H1 (cell line): ENCODE measurements around the gene APOC4. TPM values are rescaled to one million over a fixed set of nuclear protein-coding genes. Genes with fewer than 3 reads are reported as not detected.

Source experiments
- CTCF ChIA-PET: fragments of 300-600 bp; sonication (Branson Sonifier 250); formaldehyde crosslinking; loops from one replicate; lab custom pipeline; 2021; ENCODE audit not compliant: partially characterized antibody; lab: Charles Lee
- POLR2A ChIA-PET: fragments of 300-600 bp; sonication (Branson Sonifier 250); formaldehyde crosslinking; loops from one replicate; lab custom pipeline; 2021; ENCODE audit warnings: inconsistent platforms; ENCODE audit not compliant: partially characterized antibody; lab: Charles Lee
- DNase-seq, 2 experiments: peaks; one replicate each; pipeline versions ENCODE4 v3.0.0 to v3.0.0-alpha.2; 2010 to 2022; ENCODE audit warnings: low spot score in 2 of 2, low read depth in 1 of 2, mixed read lengths in 1 of 2
- FAIRE-seq: peaks from 2 replicates; lab custom pipeline; 2011; peaks lifted over from hg19 to GRCh38; lab: Jason Lieb, UNC
- H2AFZ ChIP-seq: 2 replicates; pipeline ENCODE4 v1.8.1; 2012; ENCODE audit warnings: low read length, inconsistent platforms
- H2AK5ac ChIP-seq: 2 replicates; pipeline ENCODE4 v1.6.1; 2013; ENCODE audit warnings: low read depth, low read length
- H2BK120ac ChIP-seq: replicated peaks from 2 replicates; pipeline ENCODE3; 2013; ENCODE audit warnings: low read depth, low read length, inconsistent platforms
- H2BK12ac ChIP-seq: 2 replicates; pipeline ENCODE4 v1.6.1; 2013; ENCODE audit warnings: low read depth, low read length
- H2BK15ac ChIP-seq: 2 replicates; pipeline ENCODE4 v1.6.1; 2013; ENCODE audit warnings: low read length
- H2BK20ac ChIP-seq: 2 replicates; pipeline ENCODE4 v1.6.1; 2013; ENCODE audit warnings: low read length
- H2BK5ac ChIP-seq: 2 replicates; pipeline ENCODE4 v1.6.1; 2013; ENCODE audit warnings: low read depth, low read length
- H3K14ac ChIP-seq: 2 replicates; pipeline ENCODE4 v1.6.1; 2013; ENCODE audit warnings: inconsistent platforms; ENCODE audit not compliant: insufficient read length
- H3K18ac ChIP-seq: 2 replicates; pipeline ENCODE4 v1.6.1; 2013; ENCODE audit warnings: low read length; ENCODE audit errors: extremely low read depth
- H3K23ac ChIP-seq: 2 replicates; pipeline ENCODE4 v1.6.1; 2013; ENCODE audit warnings: inconsistent platforms; ENCODE audit not compliant: insufficient read length
- H3K23me2 ChIP-seq: 2 replicates; pipeline ENCODE4 v1.6.1; 2013; ENCODE audit warnings: low read depth, low read length
- H3K27ac ChIP-seq: 2 replicates; pipeline ENCODE4 v1.6.1; 2011; ENCODE audit warnings: low read depth, low read length, inconsistent platforms
- H3K27me3 ChIP-seq, 4 experiments: replicated peaks in 1 of 4; 1 replicate in 1 of 4; 2 replicates in 3 of 4; pipeline versions ENCODE4 v1.6.1 to v1.8.1; 2011 to 2013; ENCODE audit warnings: low read length in 3 of 4, mild to moderate bottlenecking in 3 of 4, inconsistent platforms in 2 of 4, mixed read lengths in 2 of 4, moderate library complexity in 1 of 4; ENCODE audit not compliant: control insufficient read depth in 3 of 4, insufficient read depth in 3 of 4; ENCODE audit errors: extremely low read depth in 1 of 4
- H3K36me3 ChIP-seq, 4 experiments: 2 replicates each; pipeline versions ENCODE4 v1.6.1 to v1.8.1; 2011 to 2013; ENCODE audit warnings: mild to moderate bottlenecking in 4 of 4, low read length in 3 of 4, moderate library complexity in 2 of 4, control low read depth in 1 of 4, inconsistent platforms in 1 of 4; ENCODE audit not compliant: insufficient read depth in 4 of 4, control insufficient read depth in 2 of 4
- H3K4ac ChIP-seq: replicated peaks from 2 replicates; pipeline ENCODE3; 2013; ENCODE audit warnings: low read length, low read depth, mixed read lengths, inconsistent platforms; ENCODE audit not compliant: insufficient read length
- H3K4me1 ChIP-seq, 4 experiments: replicated peaks in 1 of 4; 1 replicate in 1 of 4; 2 replicates in 3 of 4; pipeline versions ENCODE4 v1.6.1 to v1.8.1; 2011 to 2013; ENCODE audit warnings: low read length in 3 of 4, inconsistent platforms in 2 of 4, mixed read lengths in 1 of 4; ENCODE audit not compliant: insufficient read depth in 4 of 4, control insufficient read depth in 3 of 4
- H3K4me2 ChIP-seq, 2 experiments: 2 replicates each; pipeline versions ENCODE4 v1.6.1 to v1.8.1; 2011 to 2013; ENCODE audit warnings: low read depth in 2 of 2, low read length in 2 of 2, control low read depth in 1 of 2, inconsistent platforms in 1 of 2, mild to moderate bottlenecking in 1 of 2; ENCODE audit not compliant: insufficient read depth in 1 of 2
- H3K4me3 ChIP-seq, 4 experiments: fragments of 200-600, 300-600 bp in 1 of 4; sonication (generic), shearing (Covaris generic), sonication (Bioruptor Twin) in 1 of 4; 2 replicates each; pipeline versions ENCODE4 v1.5.1 to v1.8.1; 2011 to 2016; ENCODE audit warnings: low read length in 4 of 4, low read depth in 3 of 4, control low read depth in 2 of 4, inconsistent platforms in 2 of 4, mild to moderate bottlenecking in 2 of 4, mixed read lengths in 1 of 4, moderate library complexity in 1 of 4; ENCODE audit not compliant: insufficient read depth in 2 of 4; ENCODE audit errors: extremely low read depth in 1 of 4
- H3K56ac ChIP-seq: replicated peaks from 2 replicates; pipeline ENCODE3; 2013; ENCODE audit warnings: low read depth, mild to moderate bottlenecking, mixed read lengths, low read length, inconsistent platforms; ENCODE audit not compliant: insufficient read length
- H3K79me1 ChIP-seq: 2 replicates; pipeline ENCODE4 v1.6.1; 2013; ENCODE audit warnings: low read depth, low read length, control low read depth
- H3K79me2 ChIP-seq, 2 experiments: 2 replicates each; pipeline versions ENCODE4 v1.6.1 to v1.8.1; 2012 to 2013; ENCODE audit warnings: low read length in 2 of 2, mild to moderate bottlenecking in 2 of 2, inconsistent platforms in 1 of 2; ENCODE audit not compliant: insufficient read depth in 2 of 2, control insufficient read depth in 1 of 2
- H3K9ac ChIP-seq, 4 experiments: replicated peaks in 1 of 4; 1 replicate in 1 of 4; 2 replicates in 3 of 4; pipeline versions ENCODE4 v1.6.1 to v1.8.1; 2011 to 2013; ENCODE audit warnings: low read depth in 3 of 4, low read length in 3 of 4, control low read depth in 2 of 4, mild to moderate bottlenecking in 2 of 4, moderate library complexity in 2 of 4, inconsistent platforms in 1 of 4; ENCODE audit errors: extremely low read depth in 1 of 4
- H3K9me3 ChIP-seq, 2 experiments: 2 replicates each; pipeline versions ENCODE4 v1.6.1 to v1.8.1; 2012 to 2013; ENCODE audit warnings: mild to moderate bottlenecking in 2 of 2, moderate library complexity in 2 of 2, control low read depth in 1 of 2, inconsistent platforms in 1 of 2, low read depth in 1 of 2, low read length in 1 of 2, mixed read lengths in 1 of 2; ENCODE audit not compliant: insufficient read depth in 2 of 2
- H4K20me1 ChIP-seq, 2 experiments: replicated peaks in 1 of 2; 2 replicates each; pipeline versions ENCODE3 to v1.8.1; 2011 to 2013; ENCODE audit warnings: inconsistent platforms in 2 of 2, low read length in 2 of 2, mild to moderate bottlenecking in 1 of 2; ENCODE audit not compliant: insufficient read depth in 2 of 2, control insufficient read depth in 1 of 2
- H4K5ac ChIP-seq: 2 replicates; pipeline ENCODE4 v1.6.1; 2013; ENCODE audit warnings: low read length, low read depth, mixed read lengths, inconsistent platforms; ENCODE audit not compliant: insufficient read length
- H4K8ac ChIP-seq: 2 replicates; pipeline ENCODE4 v1.8.0; 2013; ENCODE audit warnings: mild to moderate bottlenecking, moderate library complexity, low read length, inconsistent platforms; ENCODE audit not compliant: insufficient read depth; ENCODE audit errors: extremely low read depth
- H4K91ac ChIP-seq: replicated peaks from 2 replicates; pipeline ENCODE3; 2013; ENCODE audit warnings: low read length, mixed read lengths, inconsistent platforms; ENCODE audit not compliant: insufficient read length
- BACH1 ChIP-seq: IDR thresholded peaks from 2 replicates; pipeline ENCODE4 v1.6.1; 2012; ENCODE audit warnings: low read length, improper control_type of control experiment
- CEBPB ChIP-seq: IDR thresholded peaks from 2 replicates; pipeline ENCODE4 v1.6.1; 2012; ENCODE audit warnings: low read depth, low read length
- GABPA ChIP-seq: IDR thresholded peaks from 2 replicates; pipeline ENCODE4 v1.6.1; 2011; ENCODE audit warnings: mild to moderate bottlenecking, low read length, moderate library complexity, borderline replicate concordance; ENCODE audit not compliant: insufficient read depth
- KDM1A ChIP-seq: fragments of 200-600, 300-600 bp; sonication (generic); IDR thresholded peaks from 2 replicates; pipeline ENCODE4 v1.7.1; 2016; ENCODE audit warnings: mild to moderate bottlenecking, low read length, borderline replicate concordance
- SRF ChIP-seq: IDR thresholded peaks from 2 replicates; pipeline ENCODE4 v1.6.1; 2011; ENCODE audit warnings: mild to moderate bottlenecking, low read depth, low read length, moderate library complexity
- WGBS, 2 experiments: shearing (Covaris generic) in 1 of 2; methylation state at CpG; one replicate each; pipeline versions ENCODE4 v1.1.6 to v1.1.7; 2013 to 2015; ENCODE audit warnings: low lambda C conversion rate in 2 of 2, mixed read lengths in 2 of 2, inconsistent platforms in 1 of 2, low coverage in 1 of 2, missing lambda C conversion rate in 1 of 2; ENCODE audit not compliant: insufficient replicate concordance in 2 of 2, insufficient coverage in 1 of 2, insufficient read length in 1 of 2; ENCODE audit errors: extremely low coverage in 1 of 2, missing lambda C conversion rate in 1 of 2; 5-methylcytosine and 5-hydroxymethylcytosine counted together
- polyA plus RNA-seq, 7 experiments: library from polyadenylated mRNA; depleted of rRNA in 3 of 7; stranded (reverse) in 5 of 7; unstranded in 2 of 7; fragments of >200 nt in 5 of 7; fragments of 200-250 nt in 2 of 7; gene quantifications; 1 replicate in 5 of 7; 2 replicates in 1 of 7; 4 replicates in 1 of 7; pipeline versions ENCODE4 v1.2.1 to v1.2.3, GENCODE V29; 2011 to 2013; ENCODE audit warnings: missing spikeins in 2 of 7, mixed read lengths in 2 of 7
- total RNA-seq: library from RNA; stranded (reverse); fragmentation: NEBNext Ultra II Directional; extraction: Animal tissue kit (Norgen Biotek cat#: 25700); gene quantifications from 2 replicates; pipeline ENCODE4 v1.2.1, GENCODE V29; 2021

APOC4 gene
- total and polyA plus RNA-seq, 2 of the 8 experiments (the other 6 are each of a cell fraction or from before 2014, with no cell fraction given), result not detected

GRCh38 chr19:44931541-44931940, 10.5 kb upstream of the APOC4 start:
- H3K27ac ChIP-seq, result no peak overlapping the region
- no peak overlapping the region for H3K18ac ChIP-seq
- TF ChIP-seq KDM1A (no peak), GABPA (no peak), BACH1 (no peak), SRF (no peak), CEBPB (no peak)
- no peak overlapping the region for H3K4ac ChIP-seq
- H2BK20ac ChIP-seq, result no peak overlapping the region
- H2AK5ac ChIP-seq, result no peak overlapping the region
- no peak overlapping the region for H4K8ac ChIP-seq
- no peaks in the 10 kb centered on the region for H3K23me2 ChIP-seq
- no peak for FAIRE-seq
- H3K14ac ChIP-seq, result no peak overlapping the region
- no peaks in the 10 kb centered on the region for H3K36me3 ChIP-seq
- no peak for DNase-seq
- H3K9me3 ChIP-seq, result no peaks in the 10 kb centered on the region
- no peak overlapping the region for H3K23ac ChIP-seq
- WGBS, 2 experiments, result 87% methylated on average over 3 of the region's 4 CpGs; no CpG with 5 or more reads in 1 of the 2 experiments
- H3K27me3 ChIP-seq, result no peaks in the 10 kb centered on the region
- no peak overlapping the region for H3K4me3 ChIP-seq
- H3K56ac ChIP-seq, result no peak overlapping the region
- no peak overlapping the region for H2BK15ac ChIP-seq
- H3K4me1 ChIP-seq, result peaks cover 0 to under 1% (median 0%) of the 10 kb centered on the region in 4 experiments; a peak in 1 of 7 replicates
- no peak overlapping the region for H3K4me2 ChIP-seq
- no peaks in the 10 kb centered on the region for H4K20me1 ChIP-seq
- H3K79me2 ChIP-seq, result no peaks in the 10 kb centered on the region
- H2BK5ac ChIP-seq, result no peak overlapping the region
- no peak overlapping the region for H4K91ac ChIP-seq
- H2BK120ac ChIP-seq, result no peak overlapping the region
- H3K79me1 ChIP-seq, result no peaks in the 10 kb centered on the region
- ChIA-PET POLR2A (interaction anchor here (2.0 kb wide), 1 partner anchor 26 kb away, joined by 4 read pairs; the partner anchor contains the start of gene APOE), CTCF (interaction anchor here (0.6 to 1.6 kb wide), 4 partner anchors 20 to 151 kb away, joined by 3 to 6 read pairs (median 3); no protein-coding TSS in a partner anchor)
- no peak overlapping the region for H2BK12ac ChIP-seq
- no peak overlapping the region for H4K5ac ChIP-seq
- no peak overlapping the region for H2AFZ ChIP-seq
- no peak overlapping the region for H3K9ac ChIP-seq
